Ishikawa (cell line): ENCODE results near the gene ANO9.

Source experiments
- CEBPB ChIP-seq: IDR thresholded peaks from 2 replicates; pipeline ENCODE4 v1.6.1; 2012
- CREB1 ChIP-seq: IDR thresholded peaks from 2 replicates; pipeline ENCODE4 v1.6.1; 2012; ENCODE audit warnings: low read depth
- EGR1 ChIP-seq: IDR thresholded peaks from 2 replicates; pipeline ENCODE4 v1.6.1; 2012
- EP300 ChIP-seq: IDR thresholded peaks from 2 replicates; pipeline ENCODE4 v1.6.1; 2012; ENCODE audit warnings: borderline replicate concordance
- FOXM1 ChIP-seq: IDR thresholded peaks from 2 replicates; pipeline ENCODE4 v1.6.1; 2012; ENCODE audit warnings: low read depth, borderline replicate concordance
- MAX ChIP-seq: IDR thresholded peaks from 2 replicates; pipeline ENCODE4 v1.6.1; 2012
- NFIC ChIP-seq: IDR thresholded peaks from 2 replicates; pipeline ENCODE4 v1.6.1; 2012
- RAD21 ChIP-seq: IDR thresholded peaks from 2 replicates; pipeline ENCODE4 v1.6.1; 2012; ENCODE audit warnings: low read depth
- REST ChIP-seq: IDR thresholded peaks from 2 replicates; pipeline ENCODE4 v1.6.1; 2012; ENCODE audit warnings: low read depth, mild to moderate bottlenecking
- TAF1 ChIP-seq: IDR thresholded peaks from 2 replicates; pipeline ENCODE4 v1.6.1; 2012; ENCODE audit warnings: low read depth, mild to moderate bottlenecking
- TCF12 ChIP-seq: IDR thresholded peaks from 2 replicates; pipeline ENCODE4 v1.6.1; 2012; ENCODE audit warnings: low read depth
- TEAD4 ChIP-seq: IDR thresholded peaks from 2 replicates; pipeline ENCODE4 v1.6.1; 2012
- YY1 ChIP-seq: IDR thresholded peaks from 2 replicates; pipeline ENCODE4 v1.6.1; 2012; ENCODE audit warnings: low read depth
- ZBTB7A ChIP-seq: IDR thresholded peaks from 2 replicates; pipeline ENCODE4 v1.6.1; 2012; ENCODE audit warnings: low read depth
- TF ChIP-seq, protein P1 (sequence below): IDR thresholded peaks from 2 replicates; pipeline ENCODE4 v1.6.1; 2012

Gene ANO9

GRCh38 chr11:396511-396947 lies 45.3 kb downstream of the ANO9 start:
- TF ChIP-seq TEAD4 (no peak), NFIC (no peak), ZBTB7A (no peak), REST (no peak), CEBPB (no peak), EGR1 (no peak), CREB1 (no peak), RAD21 (no peak), MAX (no peak)
- TF ChIP-seq, protein P1, sequence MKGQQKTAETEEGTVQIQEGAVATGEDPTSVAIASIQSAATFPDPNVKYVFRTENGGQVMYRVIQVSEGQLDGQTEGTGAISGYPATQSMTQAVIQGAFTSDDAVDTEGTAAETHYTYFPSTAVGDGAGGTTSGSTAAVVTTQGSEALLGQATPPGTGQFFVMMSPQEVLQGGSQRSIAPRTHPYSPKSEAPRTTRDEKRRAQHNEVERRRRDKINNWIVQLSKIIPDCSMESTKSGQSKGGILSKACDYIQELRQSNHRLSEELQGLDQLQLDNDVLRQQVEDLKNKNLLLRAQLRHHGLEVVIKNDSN = no peak

DNA sequence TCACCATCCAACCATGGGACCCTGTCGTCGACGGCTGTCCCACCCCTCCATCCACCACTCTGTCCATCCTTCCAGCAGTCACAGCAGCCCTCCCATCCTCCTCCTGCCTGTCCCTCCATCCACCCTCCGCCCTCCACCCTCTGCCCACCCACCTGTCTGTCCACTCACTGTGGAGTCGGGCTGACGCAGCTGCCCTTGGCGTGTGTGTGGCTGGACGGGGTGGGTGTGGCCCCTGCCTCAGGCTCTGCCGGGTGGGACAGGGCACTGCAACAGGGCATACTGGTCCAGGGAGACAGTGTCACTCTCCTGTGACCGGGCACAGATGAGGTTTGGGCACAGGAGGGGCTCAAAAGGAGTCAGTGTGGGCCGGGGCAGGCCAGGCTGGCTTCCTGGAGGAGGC lies 45.9 kb downstream of the ANO9 start:
- TF ChIP-seq ZBTB7A = no peak
- TF ChIP-seq FOXM1 = no peak
- no peak for TF ChIP-seq CEBPB
- TF ChIP-seq, protein P1 = no peak
- TF ChIP-seq NFIC = no peak
- no peak for TF ChIP-seq EGR1
- TF ChIP-seq TCF12 = no peak
- TF ChIP-seq TAF1 = no peak
- TF ChIP-seq MAX = no peak
- TF ChIP-seq REST = no peak
- TF ChIP-seq YY1 = no peak
- TF ChIP-seq RAD21 = no peak
- TF ChIP-seq TEAD4 = no peak
- no peak for TF ChIP-seq CREB1
- no peak for TF ChIP-seq EP300

GRCh38 chr11:394858-395655 lies 46.8 kb downstream of the ANO9 start:
- TF ChIP-seq CEBPB = no peak
- TF ChIP-seq CREB1 = no peak
- TF ChIP-seq REST = no peak

- TF ChIP-seq EGR1 = no peak
- TF ChIP-seq FOXM1 = no peak
- peak; percentile 53; the same call in 1 of the 2 replicates for TF ChIP-seq TEAD4
- TF ChIP-seq TCF12 = peak; percentile 81
- TF ChIP-seq TAF1 = peak; percentile 71; the same call in 1 of the 2 replicates
- TF ChIP-seq RAD21 = no peak
- TF ChIP-seq CEBPB = no peak
- TF ChIP-seq CREB1 = no peak
- TF ChIP-seq NFIC = peak; percentile 29; the same call in 1 of the 2 replicates
- no peak for TF ChIP-seq REST
- TF ChIP-seq EP300 = no peak
- peak; percentile 79 for TF ChIP-seq MAX
- TF ChIP-seq, protein P1 = peak; percentile 41
- TF ChIP-seq YY1 = no peak
- TF ChIP-seq ZBTB7A = peak; percentile 87
These were observed 47.6 kb downstream of the ANO9 start, which contains the start of gene PKP3 for GRCh38 chr11:394034-394857. Gene PKP3, plus strand, starts transcription at chr11:394209. Its CDS starts 84 bp downstream, at chr11:394293.
